ENCODE data around the gene KRT8. TPM values are rescaled to one million over a fixed set of nuclear protein-coding genes. Genes with fewer than 3 reads are reported as not detected.

The KRT8 gene
- total RNA-seq, 1 donor from 2014 or later: 1,341 TPM

- DNase-seq (ENCODE audit: low read depth): no peak
- Histone ChIP-seq H3K36me3 (ENCODE audit: control insufficient read depth, insufficient read depth, low read length) (no peaks in the 10 kb centered on the region), H3K27me3 (ENCODE audit: control insufficient read depth, insufficient read depth, low read length) (no peaks in the 10 kb centered on the region), H3K4me3 (ENCODE audit: low read depth, low read length) (no peak overlapping the region)
- TF ChIP-seq, protein P1, sequence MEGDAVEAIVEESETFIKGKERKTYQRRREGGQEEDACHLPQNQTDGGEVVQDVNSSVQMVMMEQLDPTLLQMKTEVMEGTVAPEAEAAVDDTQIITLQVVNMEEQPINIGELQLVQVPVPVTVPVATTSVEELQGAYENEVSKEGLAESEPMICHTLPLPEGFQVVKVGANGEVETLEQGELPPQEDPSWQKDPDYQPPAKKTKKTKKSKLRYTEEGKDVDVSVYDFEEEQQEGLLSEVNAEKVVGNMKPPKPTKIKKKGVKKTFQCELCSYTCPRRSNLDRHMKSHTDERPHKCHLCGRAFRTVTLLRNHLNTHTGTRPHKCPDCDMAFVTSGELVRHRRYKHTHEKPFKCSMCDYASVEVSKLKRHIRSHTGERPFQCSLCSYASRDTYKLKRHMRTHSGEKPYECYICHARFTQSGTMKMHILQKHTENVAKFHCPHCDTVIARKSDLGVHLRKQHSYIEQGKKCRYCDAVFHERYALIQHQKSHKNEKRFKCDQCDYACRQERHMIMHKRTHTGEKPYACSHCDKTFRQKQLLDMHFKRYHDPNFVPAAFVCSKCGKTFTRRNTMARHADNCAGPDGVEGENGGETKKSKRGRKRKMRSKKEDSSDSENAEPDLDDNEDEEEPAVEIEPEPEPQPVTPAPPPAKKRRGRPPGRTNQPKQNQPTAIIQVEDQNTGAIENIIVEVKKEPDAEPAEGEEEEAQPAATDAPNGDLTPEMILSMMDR (IDR thresholded peaks at IDR 0.05; ENCODE audit: insufficient read depth, low read length, poor library complexity, severe bottlenecking): no peak
Observed at GRCh38 chr12:52847335-52848102, 57.4 kb downstream of the KRT8 start.

Other genes starting within 250 kb of the KRT8 start
- gene KRT1, start 224.7 kb downstream of the KRT8 start, total RNA-seq: not detected in 2 replicates
- not detected in 2 replicates for gene KRT77, start 201.6 kb downstream of the KRT8 start, total RNA-seq
- gene KRT76, start 127.7 kb downstream of the KRT8 start, total RNA-seq: not detected in 2 replicates
- not detected in 2 replicates for gene KRT3, start 109.0 kb downstream of the KRT8 start, total RNA-seq
- not detected in 2 replicates for gene KRT4, start 91.0 kb downstream of the KRT8 start, total RNA-seq
- gene KRT79, start 70.8 kb downstream of the KRT8 start, total RNA-seq: not detected in 2 replicates
- not detected in 2 replicates for gene KRT78, start 56.1 kb downstream of the KRT8 start, total RNA-seq
- gene KRT18, start 44.0 kb upstream of the KRT8 start, total RNA-seq: 1,751 and 1,904 TPM in 2 replicates
- 484 and 526 TPM in 2 replicates for gene EIF4B, start 101.4 kb upstream of the KRT8 start, total RNA-seq
- gene TNS2, start 145.0 kb upstream of the KRT8 start, total RNA-seq: 3.8 and 10.1 TPM in 2 replicates
- gene SPRYD3, start 174.3 kb upstream of the KRT8 start, total RNA-seq: 32.0 and 32.3 TPM in 2 replicates
- gene IGFBP6, start 192.6 kb upstream of the KRT8 start, total RNA-seq: 21.4 and 33.7 TPM in 2 replicates
- 0.07 TPM in 1 of 2 replicates, not detected in the other for gene SOAT2, start 198.4 kb upstream of the KRT8 start, total RNA-seq

All from kidney epithelial cell (primary cell).